Kidney capillary endothelial cell (primary cell): ENCODE data around the gene OLFM2.
A peak's percentile ranks its signal among the peaks of the same experiment; 100 is the strongest.

Experiments used
- DNase-seq: peaks from one replicate; pipeline ENCODE4 v3.0.0-alpha.2; 2018; ENCODE audit warnings: low spot score

Gene OLFM2

GRCh38 chr19:9906475-9907087 lies 29.7 kb downstream of the OLFM2 start:
- no peak for DNase-seq

- no peak for DNase-seq
These were observed 33.0 kb downstream of the OLFM2 start for GRCh38 chr19:9903336-9903735.

GRCh38 chr19:9901642-9902041 lies 34.7 kb downstream of the OLFM2 start:
- no peak for DNase-seq

GRCh38 chr19:9901020-9901419 lies 35.3 kb downstream of the OLFM2 start:
- DNase-seq, result no peak

- DNase-seq, result no peak
These were observed 44.5 kb downstream of the OLFM2 start for GRCh38 chr19:9891609-9892373.

GRCh38 chr19:9885077-9885552 lies 51.2 kb downstream of the OLFM2 start:
- no peak for DNase-seq

- no peak for DNase-seq
These were observed 52.6 kb downstream of the OLFM2 start for GRCh38 chr19:9883764-9884163.

- DNase-seq, result no peak
These were observed 53.0 kb downstream of the OLFM2 start for GRCh38 chr19:9883231-9883758.

- DNase-seq, result no peak
These were observed 54.6 kb downstream of the OLFM2 start for GRCh38 chr19:9881720-9882119.

- DNase-seq, result no peak
These were observed 57.7 kb downstream of the OLFM2 start for GRCh38 chr19:9878511-9879196.

- DNase-seq, result peak; percentile 9
These were observed 58.4 kb downstream of the OLFM2 start for GRCh38 chr19:9877780-9878510.

GRCh38 chr19:9875796-9876195 lies 60.5 kb downstream of the OLFM2 start:
- no peak for DNase-seq

GRCh38 chr19:9875031-9875627 lies 61.2 kb downstream of the OLFM2 start:
- DNase-seq, result no peak

GRCh38 chr19:9872618-9873242 lies 63.6 kb downstream of the OLFM2 start:
- DNase-seq, result no peak

- DNase-seq, result no peak
These were observed 64.5 kb downstream of the OLFM2 start for GRCh38 chr19:9871626-9872338.

GRCh38 chr19:9868983-9869617 lies 67.2 kb downstream of the OLFM2 start:
- DNase-seq, result no peak

GRCh38 chr19:9865732-9866501 lies 70.4 kb downstream of the OLFM2 start:
- no peak for DNase-seq

GRCh38 chr19:9863759-9864158 lies 72.6 kb downstream of the OLFM2 start:
- DNase-seq, result no peak

GRCh38 chr19:9862938-9863337 lies 73.4 kb downstream of the OLFM2 start:
- DNase-seq, result no peak
